KMS-11 (cell line): ENCODE data around the gene IFI27.

Source experiments
- H2AFZ ChIP-seq: fragments of 200-600 bp; sonication (generic); 2 replicates; pipeline ENCODE4 v1.6.1; 2016; ENCODE audit warnings: antibody characterized with exemption, mixed run types, low read depth
- H3K27ac ChIP-seq: fragments of 200-600 bp; sonication (generic); 2 replicates; pipeline ENCODE4 v1.6.1; 2016; ENCODE audit warnings: mild to moderate bottlenecking, mixed run types
- H3K27me3 ChIP-seq: fragments of 200-600 bp; sonication (generic); 2 replicates; pipeline ENCODE4 v1.6.1; 2017; ENCODE audit warnings: mild to moderate bottlenecking, low read depth, mixed run types, moderate library complexity; ENCODE audit not compliant: insufficient read depth
- H3K36me3 ChIP-seq: fragments of 200-600 bp; sonication (generic); 2 replicates; pipeline ENCODE4 v1.6.1; 2017; ENCODE audit warnings: mild to moderate bottlenecking, mixed run types; ENCODE audit not compliant: insufficient read depth
- H3K4me1 ChIP-seq: fragments of 200-600 bp; sonication (generic); 2 replicates; pipeline ENCODE4 v1.6.1; 2016; ENCODE audit warnings: mild to moderate bottlenecking, low read depth, mixed run types; ENCODE audit not compliant: poor library complexity, severe bottlenecking
- H3K4me2 ChIP-seq: fragments of 200-600 bp; sonication (generic); 2 replicates; pipeline ENCODE4 v1.7.0; 2016; ENCODE audit warnings: mild to moderate bottlenecking, mixed run types
- H3K4me3 ChIP-seq: fragments of 200-600 bp; sonication (generic); IDR thresholded peaks from 2 replicates; pipeline ENCODE4 v1.6.1; 2017; ENCODE audit warnings: low read depth, low read length, mixed read lengths; ENCODE audit not compliant: insufficient read depth
- H3K79me2 ChIP-seq: fragments of 200-600 bp; sonication (generic); 2 replicates; pipeline ENCODE4 v1.6.1; 2016; ENCODE audit warnings: low read depth, mixed run types; ENCODE audit not compliant: insufficient read depth
- H3K9ac ChIP-seq: fragments of 200-600 bp; sonication (generic); 2 replicates; pipeline ENCODE4 v1.6.1; 2016; ENCODE audit warnings: mild to moderate bottlenecking, mixed run types
- H4K20me1 ChIP-seq: fragments of 200-600 bp; sonication (generic); 2 replicates; pipeline ENCODE4 v1.6.1; 2016; ENCODE audit warnings: mild to moderate bottlenecking, mixed run types; ENCODE audit not compliant: insufficient read depth
- TF ChIP-seq, protein P1 (sequence below): fragments of 200-600 bp; sonication (generic); conservative IDR thresholded peaks from 2 replicates; pipeline ENCODE4 v1.6.1; 2017; ENCODE audit warnings: low read depth, mild to moderate bottlenecking, antibody characterized with exemption, low read length, moderate library complexity, mixed read lengths

IFI27 gene

DNA sequence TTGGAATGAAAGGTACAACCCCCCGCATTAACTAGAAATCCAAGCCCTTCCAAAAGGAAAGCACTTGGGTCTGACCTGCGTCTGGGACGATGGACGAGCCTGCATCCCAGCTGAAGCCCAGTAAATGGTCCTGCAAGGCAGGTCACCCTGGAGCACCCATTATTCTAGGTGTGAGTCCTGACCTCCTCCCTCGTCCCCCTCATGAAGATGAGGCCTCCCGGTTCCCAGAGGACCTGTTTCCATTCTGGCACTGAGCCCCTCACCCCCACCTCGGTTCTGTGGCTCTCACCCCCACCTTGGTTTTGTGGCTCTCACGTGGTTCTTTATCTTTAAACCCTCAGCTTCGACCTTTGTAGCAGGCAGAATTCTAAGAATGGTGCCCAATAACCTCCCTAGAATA lies 7.3 kb downstream of the IFI27 start:
- Histone ChIP-seq H2AFZ (no peak overlapping the region), H4K20me1 (no peaks in the 10 kb centered on the region), H3K9ac (no peak overlapping the region), H3K4me1 (no peaks in the 10 kb centered on the region), H3K27me3 (no peaks in the 10 kb centered on the region), H3K27ac (no peak overlapping the region), H3K4me2 (no peak overlapping the region), H3K79me2 (no peaks in the 10 kb centered on the region), H3K4me3 (no peak overlapping the region), H3K36me3 (no peaks in the 10 kb centered on the region)
- TF ChIP-seq, protein P1, sequence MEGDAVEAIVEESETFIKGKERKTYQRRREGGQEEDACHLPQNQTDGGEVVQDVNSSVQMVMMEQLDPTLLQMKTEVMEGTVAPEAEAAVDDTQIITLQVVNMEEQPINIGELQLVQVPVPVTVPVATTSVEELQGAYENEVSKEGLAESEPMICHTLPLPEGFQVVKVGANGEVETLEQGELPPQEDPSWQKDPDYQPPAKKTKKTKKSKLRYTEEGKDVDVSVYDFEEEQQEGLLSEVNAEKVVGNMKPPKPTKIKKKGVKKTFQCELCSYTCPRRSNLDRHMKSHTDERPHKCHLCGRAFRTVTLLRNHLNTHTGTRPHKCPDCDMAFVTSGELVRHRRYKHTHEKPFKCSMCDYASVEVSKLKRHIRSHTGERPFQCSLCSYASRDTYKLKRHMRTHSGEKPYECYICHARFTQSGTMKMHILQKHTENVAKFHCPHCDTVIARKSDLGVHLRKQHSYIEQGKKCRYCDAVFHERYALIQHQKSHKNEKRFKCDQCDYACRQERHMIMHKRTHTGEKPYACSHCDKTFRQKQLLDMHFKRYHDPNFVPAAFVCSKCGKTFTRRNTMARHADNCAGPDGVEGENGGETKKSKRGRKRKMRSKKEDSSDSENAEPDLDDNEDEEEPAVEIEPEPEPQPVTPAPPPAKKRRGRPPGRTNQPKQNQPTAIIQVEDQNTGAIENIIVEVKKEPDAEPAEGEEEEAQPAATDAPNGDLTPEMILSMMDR, result no peak

DNA sequence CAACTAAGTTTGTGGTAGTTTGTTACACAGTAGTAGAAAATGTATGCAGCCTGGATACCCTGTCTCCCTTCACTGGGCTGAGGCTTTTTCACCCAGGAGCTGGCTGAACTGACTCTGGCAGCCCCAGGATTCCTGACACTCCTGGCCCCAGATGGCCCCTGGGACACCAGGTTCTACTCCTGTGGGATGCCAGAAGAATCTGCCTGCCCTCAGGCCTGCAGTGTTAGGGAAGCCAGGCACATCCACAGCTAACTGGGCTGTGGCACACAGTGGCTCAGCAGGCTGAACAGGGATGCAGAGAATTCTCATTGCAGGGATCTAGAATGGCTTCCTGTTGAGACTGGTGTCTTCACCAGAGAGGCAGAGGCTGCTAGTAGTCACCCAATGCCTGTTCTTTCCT lies 8.5 kb downstream of the IFI27 start:
- no peaks in the 10 kb centered on the region for H3K79me2 ChIP-seq
- no peak overlapping the region for H3K9ac ChIP-seq
- H3K4me2 ChIP-seq, result no peak overlapping the region
- no peak overlapping the region for H3K27ac ChIP-seq
- H3K27me3 ChIP-seq, result no peaks in the 10 kb centered on the region
- H2AFZ ChIP-seq, result no peak overlapping the region
- no peaks in the 10 kb centered on the region for H3K4me1 ChIP-seq
- no peak overlapping the region for H3K4me3 ChIP-seq
- H4K20me1 ChIP-seq, result no peaks in the 10 kb centered on the region
- TF ChIP-seq, protein P1, result no peak
- no peaks in the 10 kb centered on the region for H3K36me3 ChIP-seq

DNA sequence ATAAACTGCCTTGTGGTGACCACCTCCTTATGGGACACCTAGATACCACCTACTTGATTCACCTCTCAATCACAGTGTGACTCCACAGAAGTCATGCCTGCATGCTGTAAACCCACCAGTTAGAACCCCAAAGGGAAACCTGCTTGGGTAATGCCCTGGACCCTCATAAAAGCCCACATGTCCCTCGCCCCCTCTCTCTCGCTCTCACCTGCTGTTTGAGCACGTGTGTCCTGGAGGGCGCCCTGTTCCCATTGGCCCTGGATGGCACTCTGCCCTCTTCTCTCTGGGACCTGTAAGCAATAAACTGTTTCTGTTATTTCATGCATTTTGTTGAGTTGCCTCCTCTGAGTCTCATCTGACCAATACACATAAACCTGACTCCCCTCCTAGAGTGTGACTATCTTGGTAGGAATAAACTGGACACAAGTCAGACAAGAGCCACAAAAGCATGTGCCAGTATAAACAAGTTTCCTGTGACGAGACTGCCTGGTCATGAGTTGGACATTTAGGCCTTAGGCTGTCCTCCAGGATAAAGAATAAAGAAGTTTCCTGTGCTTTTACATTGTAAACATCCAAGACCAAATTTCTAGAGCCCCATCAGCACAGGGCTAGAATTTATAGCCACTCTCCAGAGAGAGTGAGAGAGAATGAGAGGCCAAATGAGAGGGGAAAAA lies 10.3 kb downstream of the IFI27 start:
- Histone ChIP-seq H3K4me1 (no peaks in the 10 kb centered on the region), H3K4me2 (no peak overlapping the region), H3K9ac (no peak overlapping the region), H4K20me1 (no peaks in the 10 kb centered on the region), H3K27me3 (no peaks in the 10 kb centered on the region), H2AFZ (no peak overlapping the region), H3K27ac (no peak overlapping the region), H3K36me3 (no peaks in the 10 kb centered on the region), H3K4me3 (no peak overlapping the region), H3K79me2 (no peaks in the 10 kb centered on the region)
- TF ChIP-seq, protein P1, result no peak

DNA sequence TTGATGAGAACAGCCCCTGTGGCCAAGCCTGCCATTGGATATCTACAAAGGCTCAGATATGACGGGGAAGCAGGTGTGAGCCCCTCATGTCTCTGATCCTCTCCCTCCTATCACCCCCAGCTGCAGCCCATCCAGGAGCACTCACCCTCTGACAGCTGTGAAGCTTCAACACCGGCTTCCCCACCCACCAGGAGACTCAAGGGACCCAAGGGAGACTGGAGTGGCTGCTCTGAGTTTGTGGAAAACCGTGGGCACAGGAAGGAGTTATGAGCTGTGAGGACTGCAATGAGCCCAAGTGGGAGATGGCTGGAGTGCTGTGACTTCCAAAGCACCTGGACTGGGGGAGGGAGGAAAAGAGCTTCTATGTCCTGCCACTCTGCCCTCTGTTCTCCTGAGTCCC lies 10.9 kb downstream of the IFI27 start:
- no peaks in the 10 kb centered on the region for H4K20me1 ChIP-seq
- H3K27me3 ChIP-seq, result no peaks in the 10 kb centered on the region
- H3K27ac ChIP-seq, result no peak overlapping the region
- no peaks in the 10 kb centered on the region for H3K79me2 ChIP-seq
- no peaks in the 10 kb centered on the region for H3K4me1 ChIP-seq
- H2AFZ ChIP-seq, result no peak overlapping the region
- no peak overlapping the region for H3K4me2 ChIP-seq
- H3K36me3 ChIP-seq, result no peaks in the 10 kb centered on the region
- TF ChIP-seq, protein P1, result no peak
- no peak overlapping the region for H3K4me3 ChIP-seq
- no peak overlapping the region for H3K9ac ChIP-seq
